Uterus (tissue), 4 donors: ENCODE data around the gene KCNT2. TPM values are rescaled to one million over a fixed set of nuclear protein-coding genes. Genes with fewer than 3 reads are reported as not detected.
"Not testable (repeated sequence)": the region's sequence is repeated elsewhere in the genome, so short reads cannot be mapped to it uniquely, and the experiment has no call there.

Experiments used
- DNase-seq, 2 donors: peaks; one replicate each; pipeline ENCODE4 v3.0.0-alpha.2; 2019 to 2020
- H3K27ac ChIP-seq, 2 donors: fragments of 200-600 bp; sonication (generic); 1 replicate in 1 of 2; 2 replicates in 1 of 2; pipeline ENCODE4 v1.5.1; 2016 to 2018
- H3K27me3 ChIP-seq, 2 donors: fragments of 200-600 bp; sonication (generic); one replicate each; pipeline ENCODE4 v1.5.1; 2018 to 2019; ENCODE audit warnings: control low read depth in 1 of 2
- H3K36me3 ChIP-seq, 2 donors: fragments of 200-600 bp; sonication (generic); one replicate each; pipeline ENCODE4 v1.5.1; 2019; ENCODE audit warnings: control low read depth in 1 of 2
- H3K4me1 ChIP-seq, 2 donors: fragments of 200-600 bp; sonication (generic); one replicate each; pipeline ENCODE4 v1.5.1; 2018 to 2019; ENCODE audit warnings: control low read depth in 1 of 2
- H3K4me3 ChIP-seq, 2 donors: fragments of 200-600 bp; sonication (generic); 1 replicate in 1 of 2; 2 replicates in 1 of 2; pipeline ENCODE4 v1.5.1; 2018 to 2019; ENCODE audit warnings: mild to moderate bottlenecking in 1 of 2
- H3K9me3 ChIP-seq, 2 donors: fragments of 200-600 bp; sonication (generic); one replicate each; pipeline ENCODE4 v1.5.1; 2019; ENCODE audit warnings: control low read depth in 1 of 2
- CTCF ChIP-seq, 4 experiments: fragments of 200-600 bp in 2 of 4; fragments of 450-650 bp in 2 of 4; sonication (generic) in 2 of 4; IDR thresholded peaks; one replicate each; pipeline ENCODE4 v1.5.1; 2016 to 2019; ENCODE audit warnings: antibody characterized with exemption in 4 of 4, mild to moderate bottlenecking in 2 of 4, moderate library complexity in 1 of 4
- POLR2A ChIP-seq, 2 donors: fragments of 450-650 bp; IDR thresholded peaks; one replicate each; pipeline ENCODE4 v1.6.1; 2016; ENCODE audit warnings: antibody characterized with exemption in 2 of 2, mild to moderate bottlenecking in 1 of 2, moderate library complexity in 1 of 2
- intact Hi-C: fragments of 100-400 bp; cut with DNase I; formaldehyde crosslinking; loops from one replicate; pipeline ENCODE4 v1.15.1; 2023; ENCODE audit warnings: low total_unique reads
- total RNA-seq, 4 donors: library from RNA; depleted of rRNA in 3 of 4; stranded (reverse); fragments of >200 nt in 3 of 4; gene quantifications; one replicate each; pipeline versions ENCODE4 v1.1.0 to v1.2.4, GENCODE V29; 2014 to 2023
- donor health status: DM: yes; HTN: yes; CAD: no.

The KCNT2 gene
- total RNA-seq, 4 donors from 2014 or later = 2.3 to 20.5 (median 3.8) TPM

- intact Hi-C loops = no loop called here
- Histone ChIP-seq H3K27me3 (no peaks in the 10 kb centered on the region), H3K9me3 (no peaks in the 10 kb centered on the region), H3K4me3 (no peak overlapping the region), H3K27ac (no peak overlapping the region), H3K36me3 (no peaks in the 10 kb centered on the region), H3K4me1 (no peaks in the 10 kb centered on the region)
- no peak for TF ChIP-seq POLR2A (IDR thresholded peaks at IDR 0.05)
- TF ChIP-seq CTCF (IDR thresholded peaks at IDR 0.05) = no peak
- no peak for DNase-seq
Measured at GRCh38 chr1:196513821-196514220, 94.4 kb downstream of the KCNT2 start.

GRCh38 chr1:196510451-196510850 lies 97.8 kb downstream of the KCNT2 start:
- no peak for DNase-seq
- intact Hi-C loops = no loop called here
- Histone ChIP-seq H3K27me3 (no peaks in the 10 kb centered on the region), H3K36me3 (no peaks in the 10 kb centered on the region), H3K9me3 (no peaks in the 10 kb centered on the region), H3K4me1 (no peaks in the 10 kb centered on the region), H3K4me3 (no peak overlapping the region), H3K27ac (no peak overlapping the region)
- TF ChIP-seq CTCF (IDR thresholded peaks at IDR 0.05) = no peak
- no peak for TF ChIP-seq POLR2A (IDR thresholded peaks at IDR 0.05)

- DNase-seq, H3K4me3 ChIP-seq, H3K36me3 ChIP-seq, H3K4me1 ChIP-seq, H3K9me3 ChIP-seq, H3K27me3 ChIP-seq, intact Hi-C loops, H3K27ac ChIP-seq: not testable (repeated sequence)
Measured at GRCh38 chr1:196504224-196504623, 104.0 kb downstream of the KCNT2 start.

- no peak for DNase-seq
- H3K9me3 ChIP-seq = no peaks in the 10 kb centered on the region
- TF ChIP-seq POLR2A (IDR thresholded peaks at IDR 0.05) = no peak
- no peaks in the 10 kb centered on the region for H3K27me3 ChIP-seq
- no peak overlapping the region for H3K4me3 ChIP-seq
- no peaks in the 10 kb centered on the region for H3K4me1 ChIP-seq
- intact Hi-C loops = no loop called here
- no peak overlapping the region for H3K27ac ChIP-seq
- H3K36me3 ChIP-seq = no peaks in the 10 kb centered on the region
Measured at GRCh38 chr1:196502437-196502836, 105.8 kb downstream of the KCNT2 start.

- no peak for TF ChIP-seq CTCF (IDR thresholded peaks at IDR 0.05)
- TF ChIP-seq POLR2A (IDR thresholded peaks at IDR 0.05) = no peak
- no peaks in the 10 kb centered on the region for H3K27me3 ChIP-seq
- H3K27ac ChIP-seq = no peak overlapping the region
- H3K36me3 ChIP-seq = no peaks in the 10 kb centered on the region
- no peak overlapping the region for H3K4me3 ChIP-seq
- intact Hi-C loops = no loop called here
- no peak for DNase-seq
- no peaks in the 10 kb centered on the region for H3K9me3 ChIP-seq
- no peaks in the 10 kb centered on the region for H3K4me1 ChIP-seq
Measured at GRCh38 chr1:196501760-196502428, 106.3 kb downstream of the KCNT2 start.

GRCh38 chr1:196497817-196498216 lies 110.4 kb downstream of the KCNT2 start:
- no peak for TF ChIP-seq CTCF (IDR thresholded peaks at IDR 0.05)
- TF ChIP-seq POLR2A (IDR thresholded peaks at IDR 0.05) = no peak
- intact Hi-C loops = no loop called here

More at GRCh38 chr1:196497817-196498216, 110.4 kb downstream of the KCNT2 start:
- Histone ChIP-seq H3K27me3 (no peaks in the 10 kb centered on the region), H3K36me3 (no peaks in the 10 kb centered on the region), H3K4me3 (no peak overlapping the region), H3K9me3 (no peaks in the 10 kb centered on the region), H3K4me1 (no peaks in the 10 kb centered on the region), H3K27ac (no peak overlapping the region)
- DNase-seq = no peak
